ENCODE measurements around the gene NEURL2. TPM values are rescaled to one million over a fixed set of nuclear protein-coding genes. Genes with fewer than 3 reads are reported as not detected.

The NEURL2 gene
- total and polyA plus RNA-seq, 8 donors, result 1.6 to 5.3 (median 2.9) TPM

- DNase-seq (peak in 1 of 6 donors; percentile 9), FAIRE-seq (no peak), ATAC-seq (no peak)
- H3K27ac ChIP-seq, result no peak overlapping the region
- no peaks in the 10 kb centered on the region for H3K27me3 ChIP-seq
- intact Hi-C loops (cut with DNase I), result no loop called here
- TF ChIP-seq CTCF (IDR thresholded peaks at IDR 0.05), result no peak
- H3K9me3 ChIP-seq, result no peaks in the 10 kb centered on the region
- H3K36me3 ChIP-seq, result peaks cover 11 to 44% (median 44%) of the 10 kb centered on the region in 3 donors
- no peak overlapping the region for H3K4me3 ChIP-seq
- WGBS, 2 donors, result 70 to 74% methylated on average over 2 of the region's 2 CpGs
- H3K4me1 ChIP-seq, result peaks cover 0 to 10% (median 0%) of the 10 kb centered on the region in 3 donors
Measured at GRCh38 chr20:45937765-45938164, 46.8 kb upstream of the NEURL2 start.

GRCh38 chr20:45935416-45936046 lies 44.5 kb upstream of the NEURL2 start:
- ATAC-seq (peak in 3 of 4 donors; percentile 12 to 19 (median 17)), FAIRE-seq (no peak), DNase-seq (peak in 1 of 6 donors; percentile 0)
- H3K27me3 ChIP-seq, result no peaks in the 10 kb centered on the region
- peak overlapping the region; percentile 44 to 100 (median 86) for H3K4me3 ChIP-seq
- peak overlapping the region; percentile 99 to 100 (median 100) for H3K27ac ChIP-seq
- no peaks in the 10 kb centered on the region for H3K9me3 ChIP-seq
- TF ChIP-seq CTCF (IDR thresholded peaks at IDR 0.05), result no peak
- H3K36me3 ChIP-seq, result peaks cover 11 to 33% (median 28%) of the 10 kb centered on the region in 3 donors
- 9 to 10% methylated on average over 21 of the region's 21 CpGs for WGBS, 2 donors
- peaks cover 0 to 10% (median 0%) of the 10 kb centered on the region in 3 donors for H3K4me1 ChIP-seq
- intact Hi-C loops (cut with DNase I), result no loop called here

GRCh38 chr20:45934586-45935415 lies 43.8 kb upstream of the NEURL2 start, which contains the start of gene PCIF1:
TSS of gene PCIF1 (plus strand) at chr20:45934683. CDS start at chr20:45939000, 4,317 bp downstream.
- Histone ChIP-seq H3K27ac (peak within 1 kb of the TSS; percentile 99 to 100 (median 100)), H3K36me3 (peaks cover 4 to 26% (median 21%) of the 10 kb centered on the region in 3 donors), H3K4me3 (peak within 1 kb of the TSS; percentile 81 to 100 (median 94)), H3K27me3 (no peaks in the 10 kb centered on the region), H3K9me3 (no peaks in the 10 kb centered on the region), H3K4me1 (peaks cover 0 to 10% (median 0%) of the 10 kb centered on the region in 3 donors)
- ATAC-seq, result peak; percentile 87 to 93 (median 88)
- no peak for TF ChIP-seq CTCF (IDR thresholded peaks at IDR 0.05)
- peak; percentile 96 to 100 (median 98) for DNase-seq
- no peak for FAIRE-seq
- WGBS, 2 donors, result 0 to 1% methylated on average over 70 to 102 of the region's 102 CpGs
- intact Hi-C loops (cut with DNase I), result no loop called here

GRCh38 chr20:45934046-45934585 lies 43.1 kb upstream of the NEURL2 start:
- no peak for TF ChIP-seq CTCF (IDR thresholded peaks at IDR 0.05)
- Histone ChIP-seq H3K4me1 (peaks cover 0 to 10% (median 0%) of the 10 kb centered on the region in 3 donors), H3K27ac (peak overlapping the region; percentile 99 to 100 (median 100)), H3K36me3 (peaks cover 0 to 19% (median 14%) of the 10 kb centered on the region in 3 donors), H3K4me3 (peak overlapping the region; percentile 81 to 100 (median 94)), H3K27me3 (no peaks in the 10 kb centered on the region), H3K9me3 (no peaks in the 10 kb centered on the region)
- ATAC-seq, result peak; percentile 16 to 32 (median 28)
- 0 to 1% methylated on average over 34 of the region's 34 CpGs for WGBS, 2 donors
- peak in 5 of 6 donors; percentile 57 to 90 (median 75) for DNase-seq
- intact Hi-C loops (cut with DNase I), result no loop called here
- no peak for FAIRE-seq

All from pancreas (tissue), 10 donors.